PC-3 (cell line): ENCODE data around the gene BMP2K.

ENCODE experiments used
- CTCF ChIP-seq: fragments of 300-600 bp; sonication (generic); conservative IDR thresholded peaks from 2 replicates; pipeline ENCODE4 v1.5.1; 2017; ENCODE audit warnings: antibody characterized with exemption, low read depth, mild to moderate bottlenecking, low read length
- EZH2 ChIP-seq: fragments of 300-600 bp; sonication (generic); IDR thresholded peaks from one replicate; pipeline ENCODE4 v1.6.1; 2017; ENCODE audit warnings: antibody characterized with exemption, mild to moderate bottlenecking, low read length; ENCODE audit not compliant: unreplicated experiment

GRCh38 chr4:78829296-78829695 is 53.1 kb downstream of the BMP2K start:
- no peak for TF ChIP-seq CTCF
- no peak for TF ChIP-seq EZH2
